C4-2B (cell line): Measurements from ENCODE around the gene IFT122.

ENCODE experiments used
- H3K27ac ChIP-seq: fragments of 450-650 bp; 2 replicates; pipeline ENCODE4 v1.5.1; 2017
- CTCF ChIP-seq: fragments of 450-650 bp; conservative IDR thresholded peaks from 2 replicates; pipeline ENCODE4 v1.5.1; 2017; ENCODE audit warnings: mild to moderate bottlenecking
- ZFX ChIP-seq: fragments of 450-650 bp; IDR thresholded peaks from 2 replicates; pipeline ENCODE4 v1.6.1; 2017

Gene IFT122

GRCh38 chr3:129467932-129468331 lies 27.9 kb downstream of the IFT122 start:
- TF ChIP-seq ZFX: no peak
- no peak for TF ChIP-seq CTCF
- H3K27ac ChIP-seq: no peak overlapping the region

DNA sequence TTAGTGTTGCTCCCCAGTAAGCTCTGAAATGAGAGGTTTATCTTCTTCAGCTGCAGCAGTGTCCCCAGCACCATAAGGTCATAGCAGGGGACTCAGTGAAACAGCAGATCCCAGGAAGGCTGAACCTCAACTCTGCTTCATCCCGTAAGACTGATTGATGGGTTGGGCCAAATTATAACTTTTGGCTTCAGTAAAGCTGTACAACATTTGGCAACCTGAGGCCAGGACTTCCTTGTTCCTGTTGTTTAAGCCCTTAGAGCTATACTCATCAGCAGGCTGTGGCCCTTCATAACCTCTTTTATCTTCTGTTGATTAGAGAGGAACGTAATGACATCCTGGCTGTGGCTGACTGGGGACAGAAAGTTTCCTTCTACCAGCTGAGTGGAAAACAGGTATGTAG lies 29.0 kb downstream of the IFT122 start:
- H3K27ac ChIP-seq: no peak overlapping the region
- TF ChIP-seq CTCF (no peak), ZFX (no peak)

DNA sequence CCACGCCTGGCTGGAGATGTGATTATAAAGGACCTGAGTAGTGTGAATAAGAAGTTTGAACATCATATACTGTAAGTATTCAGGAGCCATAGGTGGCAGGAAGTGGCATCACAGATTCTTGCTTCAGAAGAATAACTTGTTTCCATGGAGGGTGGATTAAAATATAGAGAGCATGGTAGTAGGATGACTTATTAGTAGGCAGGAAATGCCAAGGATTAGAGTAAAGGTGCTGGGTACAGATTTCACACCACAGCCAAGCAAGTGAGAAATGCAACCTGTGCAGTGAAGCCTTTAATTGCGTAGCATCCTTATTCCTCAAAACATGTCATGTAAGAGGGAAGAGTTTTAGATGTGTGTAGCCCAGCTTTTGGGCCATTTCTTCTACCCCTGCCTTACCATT lies 30.8 kb downstream of the IFT122 start:
- no peak overlapping the region for H3K27ac ChIP-seq
- no peak for TF ChIP-seq ZFX
- no peak for TF ChIP-seq CTCF

GRCh38 chr3:129473067-129473768 lies 33.2 kb downstream of the IFT122 start:
- no peak for TF ChIP-seq ZFX
- no peak for TF ChIP-seq CTCF
- no peak overlapping the region for H3K27ac ChIP-seq

DNA sequence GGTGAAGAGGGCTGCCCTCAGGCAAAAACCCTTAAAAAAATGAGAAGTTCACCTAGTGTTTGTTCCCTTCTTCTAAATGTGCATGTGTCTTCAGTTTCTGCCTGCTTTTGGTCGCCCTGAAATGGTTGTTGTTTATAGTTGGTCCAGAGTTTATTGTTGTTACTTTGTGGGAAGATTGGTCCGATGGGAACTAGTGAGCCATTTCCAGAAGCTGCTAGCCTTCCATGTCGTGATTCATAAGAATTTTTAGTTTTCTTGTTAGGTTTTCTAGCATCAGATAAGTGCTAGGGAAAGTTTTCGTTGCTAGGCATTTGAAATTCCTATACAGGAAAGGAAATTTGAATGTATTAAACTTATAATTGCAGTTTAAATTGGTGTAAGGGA lies 33.7 kb downstream of the IFT122 start:
- H3K27ac ChIP-seq: no peak overlapping the region
- TF ChIP-seq ZFX: no peak
- TF ChIP-seq CTCF: no peak

DNA sequence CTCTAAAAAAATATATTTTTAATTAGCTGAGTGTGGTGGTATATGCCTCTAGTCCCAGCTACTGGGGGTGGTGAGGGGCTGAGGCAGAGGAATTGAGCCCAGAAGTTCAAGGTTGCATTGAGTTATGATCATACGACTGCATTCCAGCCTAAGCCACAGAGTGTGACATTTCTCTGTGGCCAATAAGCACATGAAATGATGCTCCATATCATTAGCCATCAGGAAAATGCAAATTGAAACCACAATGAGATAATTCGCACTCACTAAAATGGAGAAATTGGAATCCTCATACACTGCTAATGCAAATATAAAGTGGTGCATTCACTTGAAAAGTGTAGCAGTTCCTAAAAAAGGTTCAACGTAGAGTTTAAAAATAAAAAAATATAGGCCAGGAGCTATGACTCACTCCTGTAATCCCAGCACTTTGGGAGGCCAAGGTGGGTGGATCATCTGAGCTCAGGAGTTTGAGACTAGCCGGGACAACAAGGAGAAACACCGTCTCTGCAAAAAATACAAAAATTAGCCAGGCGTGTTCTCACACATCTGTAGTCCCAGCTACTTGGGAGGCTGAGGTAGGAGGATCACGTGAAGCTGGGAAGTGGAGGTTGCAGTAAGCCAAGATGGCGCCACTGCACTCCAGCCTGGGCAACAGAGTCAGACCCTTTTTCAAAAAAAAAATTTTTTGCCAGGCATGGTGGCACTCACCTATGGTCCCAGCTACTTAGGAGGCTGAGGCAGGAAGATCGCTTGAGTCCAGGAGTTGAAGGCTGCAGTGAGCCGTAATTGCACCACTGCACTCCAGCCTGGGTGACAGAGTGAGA lies 35.2 kb downstream of the IFT122 start:
- no peak overlapping the region for H3K27ac ChIP-seq
- TF ChIP-seq ZFX: no peak
- TF ChIP-seq CTCF: no peak

GRCh38 chr3:129475863-129476262 lies 35.8 kb downstream of the IFT122 start:
- no peak overlapping the region for H3K27ac ChIP-seq
- TF ChIP-seq CTCF (no peak), ZFX (no peak)
